Parathyroid adenoma (tissue), 2 donors: Measurements from ENCODE around the gene RERE.

Experiments used
- H2AFZ ChIP-seq: fragments of 300-600 bp; sonication (generic); one replicate; pipeline ENCODE4 v1.7.0; 2017; ENCODE audit warnings: antibody characterized with exemption, mild to moderate bottlenecking
- H3K27ac ChIP-seq: fragments of 300-600 bp; sonication (generic); one replicate; pipeline ENCODE4 v1.7.0; 2017
- H3K27me3 ChIP-seq: fragments of 300-600 bp; sonication (generic); one replicate; pipeline ENCODE4 v1.7.0; 2017; ENCODE audit warnings: low read length; ENCODE audit not compliant: control insufficient read depth, insufficient read depth
- H3K36me3 ChIP-seq: fragments of 300-600 bp; sonication (generic); one replicate; pipeline ENCODE4 v1.7.0; 2017; ENCODE audit warnings: low read length; ENCODE audit not compliant: control insufficient read depth, insufficient read depth
- H3K4me1 ChIP-seq: fragments of 300-600 bp; sonication (generic); one replicate; pipeline ENCODE4 v1.7.0; 2017; ENCODE audit warnings: control low read depth
- H3K4me2 ChIP-seq: fragments of 300-600 bp; sonication (generic); one replicate; pipeline ENCODE4 v1.7.0; 2017; ENCODE audit warnings: low read length
- H3K4me3 ChIP-seq: fragments of 300-600 bp; sonication (generic); one replicate; pipeline ENCODE4 v1.7.0; 2017; ENCODE audit warnings: low read depth, low read length
- H3K79me2 ChIP-seq: fragments of 300-600 bp; sonication (generic); one replicate; pipeline ENCODE4 v1.7.0; 2017; ENCODE audit warnings: control low read depth
- H3K9ac ChIP-seq: fragments of 300-600 bp; sonication (generic); one replicate; pipeline ENCODE4 v1.7.0; 2017; ENCODE audit warnings: mild to moderate bottlenecking
- H3K9me3 ChIP-seq: fragments of 300-600 bp; sonication (generic); one replicate; pipeline ENCODE4 v1.7.0; 2017; ENCODE audit warnings: low read length; ENCODE audit not compliant: control insufficient read depth
- TF ChIP-seq, protein P1 (sequence below): fragments of 300-600 bp; sonication (generic); IDR thresholded peaks from one replicate; pipeline ENCODE4 v1.7.0; 2017; ENCODE audit warnings: antibody characterized with exemption, mild to moderate bottlenecking
- donor health status: primary hyperparathyroidism.

Gene RERE

DNA sequence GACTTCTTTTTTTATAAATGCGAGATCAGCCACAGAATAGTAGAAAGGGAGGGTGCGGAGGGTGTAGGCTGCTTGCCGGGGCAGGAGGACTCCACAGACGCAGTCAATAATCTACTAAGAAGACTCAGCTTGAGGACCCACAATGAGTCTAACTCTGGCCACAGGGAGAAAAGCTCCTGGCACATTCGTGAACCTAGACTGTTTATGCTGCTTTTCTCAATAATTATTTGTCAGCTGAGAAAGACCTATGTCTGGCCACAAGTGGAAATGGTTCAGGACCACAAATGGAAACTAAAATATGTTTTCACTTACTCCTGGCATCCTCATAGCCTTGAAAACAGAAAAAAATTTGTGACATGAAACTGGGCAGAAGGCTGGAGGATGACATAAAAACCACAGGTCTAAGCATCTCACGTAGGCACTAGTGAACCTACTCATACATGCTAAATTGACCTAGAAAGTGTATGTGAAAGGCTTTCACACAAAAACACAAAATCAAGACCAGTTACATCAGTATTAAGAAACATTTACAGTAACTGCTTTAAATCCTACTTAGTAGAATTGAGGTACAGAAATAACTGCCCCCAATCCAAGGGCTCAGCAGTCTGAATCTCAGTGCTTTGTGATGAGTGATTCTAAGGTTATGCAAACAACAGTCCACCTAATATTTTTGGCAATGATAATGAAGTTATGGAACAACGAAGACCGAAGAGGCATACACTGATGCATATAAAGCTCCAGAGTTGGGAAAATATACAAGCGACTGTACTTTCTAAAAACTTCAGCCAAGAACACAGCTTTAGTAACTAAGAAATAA, 340.1 kb downstream of the RERE start:
- no peak overlapping the region for H2AFZ ChIP-seq
- no peak overlapping the region for H3K27ac ChIP-seq
- H3K9ac ChIP-seq, result no peak overlapping the region

DNA sequence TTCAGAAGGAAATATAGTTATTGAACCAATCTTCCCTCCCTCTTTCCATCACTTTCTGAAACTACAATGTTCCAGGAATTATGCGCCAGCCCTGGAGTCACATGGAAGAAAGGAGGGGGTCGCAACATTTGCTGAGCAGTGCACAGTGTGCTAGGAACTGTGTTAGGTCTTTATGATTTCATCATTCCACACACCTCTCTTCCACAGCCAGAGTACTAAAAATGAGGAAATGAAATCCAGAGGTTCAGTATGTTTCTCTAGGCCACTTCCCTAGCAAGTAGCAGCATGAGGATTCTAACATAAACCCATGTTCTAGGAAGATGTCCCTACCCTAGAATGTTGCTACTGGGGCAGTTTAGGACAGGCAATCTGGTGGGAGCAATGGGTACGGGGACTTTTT, 341.4 kb downstream of the RERE start:
- no peaks in the 10 kb centered on the region for H3K27me3 ChIP-seq
- H3K9ac ChIP-seq, result no peak overlapping the region
- H3K4me3 ChIP-seq, result no peak overlapping the region
- no peaks in the 10 kb centered on the region for H3K36me3 ChIP-seq
- no peak overlapping the region for H3K4me2 ChIP-seq
- H3K27ac ChIP-seq, result no peak overlapping the region
- no peaks in the 10 kb centered on the region for H3K9me3 ChIP-seq
- no peaks in the 10 kb centered on the region for H3K4me1 ChIP-seq
- TF ChIP-seq, protein P1, sequence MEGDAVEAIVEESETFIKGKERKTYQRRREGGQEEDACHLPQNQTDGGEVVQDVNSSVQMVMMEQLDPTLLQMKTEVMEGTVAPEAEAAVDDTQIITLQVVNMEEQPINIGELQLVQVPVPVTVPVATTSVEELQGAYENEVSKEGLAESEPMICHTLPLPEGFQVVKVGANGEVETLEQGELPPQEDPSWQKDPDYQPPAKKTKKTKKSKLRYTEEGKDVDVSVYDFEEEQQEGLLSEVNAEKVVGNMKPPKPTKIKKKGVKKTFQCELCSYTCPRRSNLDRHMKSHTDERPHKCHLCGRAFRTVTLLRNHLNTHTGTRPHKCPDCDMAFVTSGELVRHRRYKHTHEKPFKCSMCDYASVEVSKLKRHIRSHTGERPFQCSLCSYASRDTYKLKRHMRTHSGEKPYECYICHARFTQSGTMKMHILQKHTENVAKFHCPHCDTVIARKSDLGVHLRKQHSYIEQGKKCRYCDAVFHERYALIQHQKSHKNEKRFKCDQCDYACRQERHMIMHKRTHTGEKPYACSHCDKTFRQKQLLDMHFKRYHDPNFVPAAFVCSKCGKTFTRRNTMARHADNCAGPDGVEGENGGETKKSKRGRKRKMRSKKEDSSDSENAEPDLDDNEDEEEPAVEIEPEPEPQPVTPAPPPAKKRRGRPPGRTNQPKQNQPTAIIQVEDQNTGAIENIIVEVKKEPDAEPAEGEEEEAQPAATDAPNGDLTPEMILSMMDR, result no peak
- no peak overlapping the region for H2AFZ ChIP-seq
- peaks cover 7% of the 10 kb centered on the region for H3K79me2 ChIP-seq

More for the DNA sequence above, 340.1 kb downstream of the RERE start:
- Histone ChIP-seq H3K4me2 (no peak overlapping the region), H3K36me3 (no peaks in the 10 kb centered on the region), H3K4me3 (no peak overlapping the region), H3K79me2 (peaks cover 4% of the 10 kb centered on the region), H3K4me1 (no peaks in the 10 kb centered on the region), H3K9me3 (no peaks in the 10 kb centered on the region), H3K27me3 (no peaks in the 10 kb centered on the region)
- TF ChIP-seq, protein P1, result no peak

DNA sequence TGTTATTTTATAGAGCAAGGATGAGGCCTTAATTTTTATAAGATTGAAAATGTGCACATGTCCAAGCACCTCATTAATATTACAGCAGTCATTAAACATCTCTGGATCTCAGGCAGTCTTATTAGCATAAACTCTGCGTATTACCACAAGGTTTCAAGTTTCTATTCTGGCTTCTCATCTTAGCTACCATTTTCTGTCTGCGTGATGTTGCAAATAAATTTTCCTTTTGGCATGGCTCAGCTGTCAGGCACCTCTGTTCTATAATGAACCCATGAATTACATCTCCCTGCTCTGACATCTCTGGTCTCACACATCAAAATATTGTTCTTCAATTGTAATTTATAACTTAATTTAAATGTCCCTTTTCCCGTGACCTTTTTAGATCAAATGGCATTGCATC, 343.1 kb downstream of the RERE start:
- Histone ChIP-seq H3K4me3 (no peak overlapping the region), H3K4me2 (no peak overlapping the region), H3K36me3 (no peaks in the 10 kb centered on the region), H3K9me3 (no peaks in the 10 kb centered on the region), H3K4me1 (no peaks in the 10 kb centered on the region), H3K9ac (no peak overlapping the region), H3K27me3 (no peaks in the 10 kb centered on the region), H3K79me2 (peaks cover 4% of the 10 kb centered on the region), H2AFZ (no peak overlapping the region), H3K27ac (no peak overlapping the region)
- TF ChIP-seq, protein P1, result no peak

GRCh38 chr1:8473891-8474300, 343.5 kb downstream of the RERE start:
- Histone ChIP-seq H3K79me2 (peaks cover 4% of the 10 kb centered on the region), H3K4me2 (no peak overlapping the region), H3K9me3 (no peaks in the 10 kb centered on the region), H3K27ac (no peak overlapping the region), H3K36me3 (no peaks in the 10 kb centered on the region), H3K4me3 (no peak overlapping the region), H3K4me1 (no peaks in the 10 kb centered on the region), H2AFZ (no peak overlapping the region), H3K27me3 (no peaks in the 10 kb centered on the region), H3K9ac (no peak overlapping the region)
- TF ChIP-seq, protein P1, result no peak
